GM23338 (cell line): ENCODE measurements around the gene SPOPL. TPM values are rescaled to one million over a fixed set of nuclear protein-coding genes. Genes with fewer than 3 reads are reported as not detected.

ENCODE experiments used
- ATAC-seq: fragments of 200-7000 bp; cut with Tn5 transposase; 3 replicates; pipeline ENCODE4 v1.9.1; 2020
- DNase-seq: peaks from one replicate; pipeline ENCODE4 v3.0.0-alpha.2; 2015; ENCODE audit warnings: low spot score
- H2AFZ ChIP-seq: fragments of 200-600 bp; sonication (generic); 2 replicates; pipeline ENCODE4 v1.8.0; 2016; ENCODE audit warnings: antibody characterized with exemption, mild to moderate bottlenecking, moderate library complexity
- H3F3A ChIP-seq: fragments of 200-600 bp; sonication (generic); replicated peaks from 2 replicates; pipeline ENCODE4 v1.8.0; 2017; ENCODE audit warnings: antibody characterized with exemption, mixed run types, low read depth
- H3K27ac ChIP-seq: fragments of 200-600 bp; sonication (generic); 2 replicates; pipeline ENCODE4 v1.6.1; 2016; ENCODE audit warnings: low read depth
- H3K27me3 ChIP-seq: fragments of 200-600 bp; sonication (generic); 2 replicates; pipeline ENCODE4 v1.8.0; 2016; ENCODE audit warnings: mild to moderate bottlenecking, mixed run types, moderate library complexity; ENCODE audit not compliant: insufficient read depth
- H3K36me3 ChIP-seq: fragments of 200-600 bp; sonication (generic); 2 replicates; pipeline ENCODE4 v1.8.0; 2016; ENCODE audit warnings: mild to moderate bottlenecking; ENCODE audit not compliant: insufficient read depth
- H3K4me1 ChIP-seq: fragments of 200-600 bp; sonication (generic); 2 replicates; pipeline ENCODE4 v1.8.0; 2016; ENCODE audit warnings: mild to moderate bottlenecking, moderate library complexity; ENCODE audit not compliant: insufficient read depth
- H3K4me2 ChIP-seq: fragments of 200-600 bp; sonication (generic); 2 replicates; pipeline ENCODE4 v1.7.1; 2017; ENCODE audit warnings: mixed run types
- H3K4me3 ChIP-seq: fragments of 200-600 bp; sonication (generic); 2 replicates; pipeline ENCODE4 v1.6.1; 2016; ENCODE audit warnings: mixed run types
- H3K79me2 ChIP-seq: fragments of 200-600 bp; sonication (generic); replicated peaks from 2 replicates; pipeline ENCODE4 v1.8.0; 2017; ENCODE audit warnings: mild to moderate bottlenecking; ENCODE audit not compliant: insufficient read depth
- H3K9me2 ChIP-seq: fragments of 200-600 bp; sonication (generic); 2 replicates; pipeline ENCODE4 v1.8.0; 2017; ENCODE audit not compliant: insufficient read depth
- H4K20me1 ChIP-seq: fragments of 200-600 bp; sonication (generic); replicated peaks from 2 replicates; pipeline ENCODE4 v1.8.0; 2017; ENCODE audit warnings: mild to moderate bottlenecking; ENCODE audit not compliant: insufficient read depth
- H3K27ac Mint-ChIP-seq: 2 replicates; pipeline ENCODE4 v1.8.0; 2020; ENCODE audit warnings: inconsistent platforms, mild to moderate bottlenecking, moderate library complexity, mixed read lengths
- H3K27me3 Mint-ChIP-seq: 3 replicates; pipeline ENCODE4 v1.8.0; 2022; ENCODE audit warnings: low read depth, mild to moderate bottlenecking, moderate library complexity, mixed read lengths, inconsistent platforms; ENCODE audit not compliant: insufficient read depth, poor library complexity
- H3K36me3 Mint-ChIP-seq: 3 replicates; pipeline ENCODE4 v1.8.0; 2021; ENCODE audit warnings: low read depth, mild to moderate bottlenecking, inconsistent platforms, moderate library complexity, mixed read lengths
- H3K4me1 Mint-ChIP-seq: 3 replicates; pipeline ENCODE4 v1.8.0; 2020; ENCODE audit warnings: mild to moderate bottlenecking, inconsistent platforms, mixed read lengths
- H3K4me3 Mint-ChIP-seq: 3 replicates; pipeline ENCODE4 v1.8.0; 2021; ENCODE audit warnings: moderate library complexity, mild to moderate bottlenecking, inconsistent platforms, mixed read lengths
- H3K9me3 Mint-ChIP-seq: 3 replicates; pipeline ENCODE4 v1.8.0; 2020; ENCODE audit warnings: moderate library complexity, mild to moderate bottlenecking, inconsistent platforms, mixed read lengths
- ETS1 ChIP-seq: IDR thresholded peaks from 2 replicates; pipeline ENCODE4 v1.6.1; 2016; ENCODE audit warnings: antibody characterized with exemption
- EZH2 ChIP-seq: fragments of 200-600 bp; sonication (generic); IDR thresholded peaks from one replicate; pipeline ENCODE4 v1.8.0; 2017; ENCODE audit warnings: antibody characterized with exemption, mild to moderate bottlenecking, low read depth; ENCODE audit not compliant: unreplicated experiment
- EZH2phosphoT487 ChIP-seq: fragments of 200-600 bp; sonication (generic); IDR thresholded peaks from one replicate; pipeline ENCODE4 v1.8.1; 2018; ENCODE audit warnings: antibody characterized with exemption; ENCODE audit not compliant: unreplicated experiment
- NANOG ChIP-seq: IDR thresholded peaks from 2 replicates; pipeline ENCODE4 v1.6.1; 2016; ENCODE audit warnings: antibody characterized with exemption, borderline replicate concordance
- REST ChIP-seq: IDR thresholded peaks from one replicate; pipeline ENCODE4 v1.6.1; 2018; ENCODE audit warnings: antibody characterized with exemption; ENCODE audit not compliant: unreplicated experiment
- ZNF462 ChIP-seq: fragments of 250-450 bp; sonication (Bioruptor Pico); IDR thresholded peaks from 2 replicates; pipeline ENCODE4 v1.5.0; 2020; ENCODE audit warnings: mild to moderate bottlenecking, moderate library complexity
- polyA plus RNA-seq: library from polyadenylated mRNA; unstranded; fragments of >200 nt; fragmentation: Nextera tagmentation; extraction: Ambion mirVana; gene quantifications from 2 replicates; pipeline ENCODE4 v1.2.1, GENCODE V29; 2016
- total RNA-seq: library from RNA; depleted of rRNA; stranded (reverse); fragments of >200 nt; shearing (Covaris generic); gene quantifications from 2 replicates; pipeline ENCODE4 v1.2.3, GENCODE V29; 2014
- TF ChIP-seq, protein P1 (sequence below), 2 experiments: fragments of 200-600 bp in 1 of 2; sonication (generic) in 1 of 2; conservative IDR thresholded peaks; 2 replicates each; pipeline versions ENCODE4 v1.5.1 to v1.6.1; 2016 to 2017; ENCODE audit warnings: antibody characterized with exemption in 2 of 2, low read depth in 2 of 2, mild to moderate bottlenecking in 2 of 2, moderate library complexity in 1 of 2

Gene SPOPL
- total and polyA plus RNA-seq, 2 experiments from 2014 or later, result 4.5 to 15.4 TPM

GRCh38 chr2:138507267-138507666, 5.7 kb downstream of the SPOPL start:
- Histone ChIP-seq H2AFZ (no peak overlapping the region), H3K4me2 (no peak overlapping the region), H3K36me3 (no peaks in the 10 kb centered on the region), H3K79me2 (peaks cover 100% of the 10 kb centered on the region), H3K9me2 (no peaks in the 10 kb centered on the region), H4K20me1 (peaks cover 22% of the 10 kb centered on the region), H3K27ac (no peak overlapping the region), H3K4me3 (no peak overlapping the region), H3K4me1 (peaks cover 32% of the 10 kb centered on the region), H3K27me3 (no peaks in the 10 kb centered on the region), H3F3A (no peaks in the 10 kb centered on the region; the same call in 1 of the 2 replicates)
- Mint-ChIP-seq H3K27me3 (peaks cover under 1% of the 10 kb centered on the region), H3K4me3 (no peak overlapping the region), H3K4me1 (peaks cover 38% of the 10 kb centered on the region), H3K27ac (no peak overlapping the region), H3K9me3 (no peaks in the 10 kb centered on the region), H3K36me3 (no peaks in the 10 kb centered on the region)
- TF ChIP-seq, protein P1, sequence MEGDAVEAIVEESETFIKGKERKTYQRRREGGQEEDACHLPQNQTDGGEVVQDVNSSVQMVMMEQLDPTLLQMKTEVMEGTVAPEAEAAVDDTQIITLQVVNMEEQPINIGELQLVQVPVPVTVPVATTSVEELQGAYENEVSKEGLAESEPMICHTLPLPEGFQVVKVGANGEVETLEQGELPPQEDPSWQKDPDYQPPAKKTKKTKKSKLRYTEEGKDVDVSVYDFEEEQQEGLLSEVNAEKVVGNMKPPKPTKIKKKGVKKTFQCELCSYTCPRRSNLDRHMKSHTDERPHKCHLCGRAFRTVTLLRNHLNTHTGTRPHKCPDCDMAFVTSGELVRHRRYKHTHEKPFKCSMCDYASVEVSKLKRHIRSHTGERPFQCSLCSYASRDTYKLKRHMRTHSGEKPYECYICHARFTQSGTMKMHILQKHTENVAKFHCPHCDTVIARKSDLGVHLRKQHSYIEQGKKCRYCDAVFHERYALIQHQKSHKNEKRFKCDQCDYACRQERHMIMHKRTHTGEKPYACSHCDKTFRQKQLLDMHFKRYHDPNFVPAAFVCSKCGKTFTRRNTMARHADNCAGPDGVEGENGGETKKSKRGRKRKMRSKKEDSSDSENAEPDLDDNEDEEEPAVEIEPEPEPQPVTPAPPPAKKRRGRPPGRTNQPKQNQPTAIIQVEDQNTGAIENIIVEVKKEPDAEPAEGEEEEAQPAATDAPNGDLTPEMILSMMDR (conservative IDR thresholded peaks at IDR 0.05; ENCODE audit: low read depth in 2 of 2), result no peak
- TF ChIP-seq NANOG (no peak), ZNF462 (CRISPR knock-in tag) (no peak), REST (no peak), EZH2phosphoT487 (no peak), EZH2 (no peak), ETS1 (no peak)
- ATAC-seq, result no peak
- no peak for DNase-seq
